H9 (cell line): ENCODE measurements around the gene FAM163B. TPM values are rescaled to one million over a fixed set of nuclear protein-coding genes. Genes with fewer than 3 reads are reported as not detected.

Experiments
- DNase-seq: peaks from one replicate; pipeline ENCODE4 v3.0.0-alpha.2; 2017
- H2AFZ ChIP-seq: one replicate; pipeline ENCODE4 v1.6.1; 2013; ENCODE audit warnings: mild to moderate bottlenecking, low read length, control low read depth, moderate library complexity
- H2AK5ac ChIP-seq: 2 replicates; pipeline ENCODE4 v1.6.1; 2013; ENCODE audit warnings: low read length, control low read depth, mixed read lengths; ENCODE audit not compliant: insufficient read length
- H2BK120ac ChIP-seq: one replicate; pipeline ENCODE4 v1.6.1; 2013; ENCODE audit warnings: low read depth, mild to moderate bottlenecking, low read length, control low read depth, inconsistent platforms; ENCODE audit not compliant: poor library complexity, severe bottlenecking
- H2BK12ac ChIP-seq: 2 replicates; pipeline ENCODE4 v1.6.1; 2013; ENCODE audit warnings: low read length, control low read depth, mixed read lengths, low read depth; ENCODE audit not compliant: insufficient read length
- H2BK15ac ChIP-seq: 2 replicates; pipeline ENCODE4 v1.6.1; 2013; ENCODE audit warnings: low read depth, low read length, control low read depth
- H2BK20ac ChIP-seq: one replicate; pipeline ENCODE4 v1.6.1; 2013; ENCODE audit warnings: low read depth, mild to moderate bottlenecking, low read length, control low read depth, inconsistent platforms; ENCODE audit not compliant: poor library complexity, severe bottlenecking
- H2BK5ac ChIP-seq: 2 replicates; pipeline ENCODE4 v1.6.1; 2013; ENCODE audit warnings: low read length, control low read depth, mixed read lengths; ENCODE audit not compliant: insufficient read length
- H3K14ac ChIP-seq: 2 replicates; pipeline ENCODE4 v1.6.1; 2013; ENCODE audit warnings: low read length, control low read depth; ENCODE audit not compliant: insufficient read depth
- H3K18ac ChIP-seq: 2 replicates; pipeline ENCODE4 v1.6.1; 2013; ENCODE audit warnings: low read depth, mild to moderate bottlenecking, mixed read lengths, low read length, control low read depth; ENCODE audit not compliant: insufficient read length
- H3K23ac ChIP-seq: 2 replicates; pipeline ENCODE4 v1.6.1; 2013; ENCODE audit warnings: low read length, control low read depth, mixed read lengths, low read depth; ENCODE audit not compliant: insufficient read length
- H3K23me2 ChIP-seq: 2 replicates; pipeline ENCODE4 v1.6.1; 2013; ENCODE audit warnings: low read depth, mild to moderate bottlenecking, mixed read lengths, low read length, control low read depth; ENCODE audit not compliant: insufficient read length, poor library complexity, severe bottlenecking
- H3K27ac ChIP-seq: 2 replicates; pipeline ENCODE4 v1.5.1; 2013; ENCODE audit warnings: low read length, control low read depth, mixed read lengths, low read depth; ENCODE audit not compliant: insufficient read length
- H3K27me3 ChIP-seq: 2 replicates; pipeline ENCODE4 v1.6.1; 2013; ENCODE audit warnings: low read length, control low read depth, inconsistent platforms; ENCODE audit not compliant: insufficient read depth
- H3K4ac ChIP-seq: 2 replicates; pipeline ENCODE4 v1.6.1; 2013; ENCODE audit warnings: low read depth, mild to moderate bottlenecking, control low read depth, inconsistent platforms, low read length, moderate library complexity
- H3K4me1 ChIP-seq: 2 replicates; pipeline ENCODE4 v1.6.1; 2013; ENCODE audit warnings: low read length, control low read depth, inconsistent platforms; ENCODE audit not compliant: insufficient read depth
- H3K4me2 ChIP-seq: 2 replicates; pipeline ENCODE4 v1.6.1; 2013; ENCODE audit warnings: low read length, control low read depth, mixed read lengths; ENCODE audit not compliant: insufficient read length, insufficient read depth
- H3K56ac ChIP-seq: 2 replicates; pipeline ENCODE4 v1.6.1; 2013; ENCODE audit warnings: low read depth, mild to moderate bottlenecking, mixed read lengths, low read length, control low read depth; ENCODE audit not compliant: insufficient read length
- H3K79me1 ChIP-seq: 2 replicates; pipeline ENCODE4 v1.6.1; 2013; ENCODE audit warnings: low read depth, mild to moderate bottlenecking, moderate library complexity, low read length, control low read depth, inconsistent platforms; ENCODE audit not compliant: insufficient read depth, poor library complexity, severe bottlenecking
- H3K79me2 ChIP-seq: 2 replicates; pipeline ENCODE4 v1.6.1; 2013; ENCODE audit warnings: low read length, control low read depth, inconsistent platforms; ENCODE audit not compliant: insufficient read depth
- H3K9ac ChIP-seq: 2 replicates; pipeline ENCODE4 v1.6.1; 2013; ENCODE audit warnings: low read length, control low read depth, mixed read lengths; ENCODE audit not compliant: insufficient read length; ENCODE audit errors: extremely low read depth
- H3K9me3 ChIP-seq: one replicate; pipeline ENCODE4 v1.6.1; 2013; ENCODE audit warnings: low read depth, low read length, inconsistent platforms; ENCODE audit not compliant: control insufficient read depth
- H3T11ph ChIP-seq: one replicate; pipeline ENCODE4 v1.6.1; 2013; ENCODE audit warnings: mild to moderate bottlenecking, low read length, control low read depth, inconsistent platforms
- H4K20me1 ChIP-seq: one replicate; pipeline ENCODE4 v1.6.1; 2013; ENCODE audit not compliant: control insufficient read depth, insufficient read length, insufficient read depth
- H4K5ac ChIP-seq: 2 replicates; pipeline ENCODE4 v1.6.1; 2013; ENCODE audit warnings: low read depth, mild to moderate bottlenecking, mixed read lengths, low read length, control low read depth; ENCODE audit not compliant: insufficient read length
- H4K8ac ChIP-seq: replicated peaks from 2 replicates; pipeline ENCODE4 v1.6.1; 2013; ENCODE audit warnings: low read length, control low read depth, mixed read lengths, low read depth; ENCODE audit not compliant: insufficient read length
- H4K91ac ChIP-seq: 2 replicates; pipeline ENCODE4 v1.6.1; 2013; ENCODE audit warnings: low read depth, mild to moderate bottlenecking, moderate library complexity, mixed read lengths, low read length, control low read depth; ENCODE audit not compliant: insufficient read length
- H3K27ac Mint-ChIP-seq, 3 experiments: 2 replicates in 2 of 3; 3 replicates in 1 of 3; pipeline ENCODE4 v1.8.0; 2020 to 2021; ENCODE audit warnings: mixed read lengths in 3 of 3, mild to moderate bottlenecking in 1 of 3, moderate library complexity in 1 of 3
- H3K27me3 Mint-ChIP-seq: 2 replicates; pipeline ENCODE4 v1.8.0; 2021; ENCODE audit warnings: low read depth, mild to moderate bottlenecking, moderate library complexity, mixed read lengths
- H3K36me3 Mint-ChIP-seq, 3 experiments: 2 replicates in 2 of 3; 3 replicates in 1 of 3; pipeline ENCODE4 v1.8.0; 2020 to 2021; ENCODE audit warnings: low read depth in 3 of 3, mixed read lengths in 3 of 3; ENCODE audit not compliant: insufficient read depth in 1 of 3
- H3K4me1 Mint-ChIP-seq, 2 experiments: 2 replicates each; pipeline ENCODE4 v1.8.0; 2020; ENCODE audit warnings: mixed read lengths in 2 of 2
- H3K4me3 Mint-ChIP-seq, 2 experiments: 2 replicates in 1 of 2; 3 replicates in 1 of 2; pipeline ENCODE4 v1.8.0; 2020 to 2021; ENCODE audit warnings: mild to moderate bottlenecking in 2 of 2, mixed read lengths in 2 of 2, moderate library complexity in 1 of 2
- H3K9me3 Mint-ChIP-seq, 2 experiments: 2 replicates in 1 of 2; 3 replicates in 1 of 2; pipeline ENCODE4 v1.8.0; 2020; ENCODE audit warnings: mild to moderate bottlenecking in 2 of 2, mixed read lengths in 2 of 2, moderate library complexity in 1 of 2
- CTCF ChIP-seq: fragments of 200-600 bp; sonication (generic); conservative IDR thresholded peaks from 3 replicates; pipeline ENCODE4 v1.8.0; 2021; ENCODE audit warnings: antibody characterized with exemption, mild to moderate bottlenecking
- WGBS: extraction: QIAGEN DNeasy Blood & Tissue Kit; methylation state at CpG from one replicate; pipeline ENCODE4 v1.1.7; 2013; ENCODE audit warnings: missing lambda C conversion rate, low lambda C conversion rate, mixed read lengths; ENCODE audit not compliant: insufficient read length; ENCODE audit errors: extremely low coverage; 5-methylcytosine and 5-hydroxymethylcytosine counted together
- total RNA-seq: library from RNA; stranded (reverse); gene quantifications from 2 replicates; pipeline ENCODE4 v1.2.1, GENCODE V29; 2021

The FAM163B gene
- total RNA-seq, 1 experiment from 2014 or later = 0.39 TPM

DNA sequence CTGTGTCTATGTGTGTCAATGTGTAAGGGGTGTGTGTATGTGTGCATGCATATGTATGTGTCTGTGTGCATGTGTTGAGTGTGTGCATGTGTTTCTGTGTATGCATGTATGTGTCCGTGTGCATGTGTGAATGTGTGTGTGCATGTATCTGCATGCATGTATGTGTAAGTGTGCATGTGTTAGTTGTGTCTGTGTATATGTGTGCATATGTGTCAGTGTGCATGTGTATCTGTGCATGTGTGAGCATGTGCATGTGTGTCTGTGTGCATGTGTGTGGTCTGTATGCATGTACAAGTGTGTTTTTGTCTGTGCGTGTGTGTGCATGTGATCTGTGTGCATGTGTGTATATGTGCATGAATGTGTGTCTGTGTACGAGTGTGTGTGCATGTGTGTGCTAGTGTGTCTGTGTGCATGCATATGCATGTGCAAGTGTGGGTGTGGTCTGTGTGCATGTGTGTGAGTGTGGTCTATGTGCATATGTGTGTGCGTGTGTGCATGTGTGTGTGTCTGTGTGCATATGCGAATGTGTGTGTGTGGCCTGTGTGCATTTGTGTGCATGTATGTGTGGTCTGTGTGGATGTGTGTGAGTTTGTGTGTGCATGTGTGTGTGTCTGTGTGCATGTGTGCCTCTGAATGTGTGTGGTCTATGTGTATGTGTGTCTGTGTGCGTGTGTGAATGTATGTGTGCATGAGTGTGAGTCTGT lies 9.6 kb downstream of the FAM163B start:
- Histone ChIP-seq H3K23me2 (no peaks in the 10 kb centered on the region), H3K4ac (no peak overlapping the region), H3K9ac (no peak overlapping the region), H2BK5ac (no peak overlapping the region), H3K4me1 (no peaks in the 10 kb centered on the region), H3K56ac (no peak overlapping the region), H3T11ph (no peak overlapping the region), H4K91ac (no peak overlapping the region), H4K8ac (no peak overlapping the region), H4K5ac (no peak overlapping the region), H2BK20ac (no peak overlapping the region), H3K14ac (no peak overlapping the region), H4K20me1 (no peaks in the 10 kb centered on the region), H2BK120ac (no peak overlapping the region), H3K79me1 (no peaks in the 10 kb centered on the region), H2AK5ac (no peak overlapping the region), H3K27ac (no peak overlapping the region), H2BK15ac (no peak overlapping the region), H3K27me3 (no peaks in the 10 kb centered on the region), H2AFZ (no peak overlapping the region), H2BK12ac (no peak overlapping the region), H3K9me3 (peaks cover 4% of the 10 kb centered on the region), H3K23ac (no peak overlapping the region), H3K4me2 (no peak overlapping the region), H3K79me2 (no peaks in the 10 kb centered on the region), H3K18ac (no peak overlapping the region)
- Mint-ChIP-seq H3K27ac (no peak overlapping the region), H3K4me3 (no peak overlapping the region), H3K27me3 (peaks cover 17% of the 10 kb centered on the region), H3K9me3 (peaks cover 22% of the 10 kb centered on the region in 2 experiments), H3K36me3 (peaks cover 3 to 10% (median 10%) of the 10 kb centered on the region in 3 experiments; a peak in 6 of 7 replicates), H3K4me1 (peaks cover 5 to 17% of the 10 kb centered on the region in 2 experiments; a peak in 3 of 4 replicates)
- DNase-seq = no peak
- no CpG with 5 or more reads among the region's 6 CpGs for WGBS
- no peak for TF ChIP-seq CTCF
